T-helper 1 cell treated with Interleukin-12 subunit alpha and Interleukin-12 subunit beta and Interleukin-4 antibody, amounts not matched to agents 30 ng/mL and 1 ng/mL, for 36 hours (primary cell): ENCODE data around the gene LRRC3C. TPM values are rescaled to one million over a fixed set of nuclear protein-coding genes. Genes with fewer than 3 reads are reported as not detected.

Experiments used
- intact Hi-C: fragments of 100-400 bp; cut with micrococcal nuclease; formaldehyde crosslinking; loops from one replicate; pipeline ENCODE4 v1.15.1; 2024
- total RNA-seq: library from RNA; stranded (reverse); gene quantifications from 2 replicates; pipeline ENCODE4 v1.2.3, GENCODE V29; 2022

Gene LRRC3C
- total RNA-seq, 1 donor from 2014 or later = not detected

DNA sequence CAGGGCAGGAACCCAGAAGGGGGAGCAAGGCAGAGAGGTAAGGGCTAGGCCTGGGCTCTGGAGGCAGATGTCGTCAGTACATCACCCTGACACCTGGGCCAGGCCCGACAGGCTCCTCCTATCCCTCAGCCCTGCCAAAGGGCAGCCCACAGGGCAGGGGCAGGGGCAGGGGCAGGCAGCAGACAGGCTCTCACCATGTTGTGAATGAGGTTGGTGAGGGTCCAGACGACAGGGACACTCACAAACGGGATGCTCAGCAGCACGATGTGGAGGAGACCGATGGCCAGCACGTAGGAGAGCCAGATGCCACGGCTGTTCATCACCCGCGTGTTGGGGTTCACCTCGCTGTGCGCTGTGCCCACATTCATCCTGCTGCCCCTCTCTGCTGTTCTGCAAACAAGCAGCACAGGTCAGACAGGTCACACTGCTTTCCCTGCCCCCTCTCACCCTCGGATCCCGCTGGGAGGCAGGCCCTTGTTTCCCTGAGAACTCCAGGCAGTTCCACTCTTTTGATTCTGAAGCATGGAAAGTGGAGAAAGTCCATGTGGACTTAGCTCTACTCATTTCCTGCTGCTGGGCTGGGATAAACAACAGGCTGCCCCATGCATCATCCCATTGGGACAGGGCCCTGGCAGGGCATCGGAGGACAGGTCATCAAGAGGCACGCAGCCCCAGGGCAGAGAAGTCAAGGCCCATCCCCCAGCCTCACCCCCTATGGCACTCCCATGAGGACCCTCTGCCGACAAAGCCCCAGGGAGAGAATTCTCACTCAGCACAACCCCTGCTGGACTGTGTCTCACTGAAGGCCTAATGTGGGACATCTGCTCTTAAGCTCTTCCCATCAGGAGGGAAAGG is 3.5 kb upstream of the LRRC3C start:
- intact Hi-C loops = no loop called here

DNA sequence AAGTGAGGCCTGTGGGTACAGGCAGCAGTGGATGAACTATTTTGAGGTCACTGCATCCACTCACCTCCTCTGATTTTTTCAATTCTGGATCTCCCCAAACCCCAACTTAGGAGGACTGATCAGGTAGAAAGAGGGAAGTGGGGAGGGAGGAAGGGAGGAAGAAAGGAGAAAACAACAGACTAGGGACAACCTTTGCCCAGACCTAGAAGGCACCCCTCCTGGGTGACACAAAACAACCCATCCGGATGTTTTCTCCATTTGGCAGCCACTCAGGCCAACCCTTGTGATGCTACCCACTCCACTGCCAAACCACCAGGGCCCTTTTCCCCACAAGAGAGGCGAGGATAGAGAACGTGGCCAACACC is 2.9 kb upstream of the LRRC3C start:
- intact Hi-C loops = loop anchor here (5.0 kb wide), 1 partner anchor 522 kb away; the partner anchor contains the start of gene FBXL20

DNA sequence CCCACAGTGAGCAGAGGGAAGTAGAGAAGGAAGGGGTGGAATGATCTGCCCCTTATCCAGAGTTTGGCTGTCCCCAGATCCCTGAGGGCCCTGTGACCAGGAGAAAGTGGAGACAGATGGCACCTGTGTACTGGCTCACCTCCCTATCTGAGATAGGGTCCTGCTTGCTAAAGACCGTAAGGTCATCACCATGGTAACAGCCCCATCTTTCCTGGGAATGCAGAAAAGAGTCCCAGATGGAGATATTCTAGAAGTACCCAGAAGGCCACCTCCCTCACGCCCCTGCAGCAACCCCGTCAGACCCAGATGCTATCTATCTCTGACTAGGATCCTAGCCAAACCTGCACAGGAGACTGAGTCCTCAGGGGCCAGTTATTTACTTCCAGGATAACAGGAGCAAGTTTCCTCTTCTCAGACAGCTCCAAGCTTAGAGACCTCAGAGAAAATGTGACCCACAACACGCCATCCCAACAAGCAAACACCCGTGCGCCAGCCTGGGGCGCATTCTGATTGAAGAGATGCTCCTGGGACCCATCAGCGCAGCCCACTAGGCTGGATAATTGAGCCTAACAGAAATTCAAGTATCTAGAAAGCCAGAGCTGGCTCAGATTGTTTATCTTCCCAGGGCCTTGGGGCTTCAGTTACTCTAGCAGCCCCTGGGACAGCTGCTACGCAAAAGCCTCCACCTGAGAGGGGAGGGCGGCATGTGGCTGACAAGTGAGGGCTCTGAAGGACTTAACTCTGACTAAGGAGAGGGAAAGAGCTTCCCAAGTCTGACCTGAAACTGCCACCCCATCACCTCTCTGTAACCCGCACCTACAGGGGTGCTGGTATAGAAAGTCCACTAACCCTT is 2.0 kb upstream of the LRRC3C start:
- intact Hi-C loops = loop anchor here (1.0 to 5.0 kb wide), 7 partner anchors 7 to 523 kb away; partner anchors contain the start of genes FBXL20 and GSDMB

DNA sequence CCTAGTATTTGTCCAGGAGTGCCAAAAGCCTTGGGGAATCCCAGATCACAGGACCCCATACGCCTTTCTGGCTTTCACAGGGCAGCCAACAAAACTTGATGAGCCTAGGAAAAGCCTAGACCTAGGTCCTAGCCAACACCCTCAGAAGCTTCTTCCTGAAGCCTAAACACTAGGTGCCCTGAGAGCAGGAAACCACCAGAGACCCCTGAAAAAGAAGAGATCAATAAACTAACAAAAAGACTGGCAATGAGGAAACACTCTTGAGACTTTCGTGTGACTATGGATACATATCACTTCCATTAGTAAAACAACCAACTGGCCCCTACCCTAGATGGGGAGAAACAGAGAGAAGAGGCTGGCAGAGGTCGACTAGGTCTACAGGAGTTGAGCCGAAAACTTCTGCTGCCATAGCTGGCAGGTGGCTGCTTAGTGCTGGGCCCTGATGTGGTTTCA is 1.4 kb upstream of the LRRC3C start:
- intact Hi-C loops = loop anchor here (1.0 to 5.0 kb wide), 7 partner anchors 8 to 524 kb away; partner anchors contain the start of genes FBXL20 and GSDMB

DNA sequence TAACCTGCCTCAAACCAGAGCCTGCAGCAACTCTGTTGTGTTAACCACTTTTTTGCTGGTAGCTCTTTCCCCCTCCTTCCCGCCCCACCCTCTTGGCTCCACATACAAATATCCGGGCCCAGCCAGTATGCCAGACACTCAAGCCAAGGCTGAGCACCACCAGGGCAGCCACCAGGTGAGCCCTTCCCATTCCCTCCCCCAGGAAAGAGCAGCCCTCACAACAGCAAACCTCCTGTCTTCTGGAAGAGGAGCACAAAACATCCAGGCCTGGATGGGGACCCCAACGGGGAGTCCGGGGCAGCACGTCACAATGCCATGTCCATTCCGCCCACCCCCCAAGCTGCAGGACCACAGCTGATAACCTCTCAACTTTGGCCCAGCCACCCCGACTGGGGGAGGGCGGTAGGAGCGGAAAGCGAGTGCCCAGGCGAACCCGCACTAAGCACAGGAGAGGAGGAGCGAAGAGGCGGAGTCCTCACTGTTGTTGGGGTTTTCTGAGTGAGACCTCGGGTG is 888 bp upstream of the LRRC3C start:
- intact Hi-C loops = loop anchor here (1.0 to 5.0 kb wide), 17 partner anchors 8 to 524 kb away; partner anchors contain the start of genes CDC6, CDK12, FBXL20 and GSDMB

DNA sequence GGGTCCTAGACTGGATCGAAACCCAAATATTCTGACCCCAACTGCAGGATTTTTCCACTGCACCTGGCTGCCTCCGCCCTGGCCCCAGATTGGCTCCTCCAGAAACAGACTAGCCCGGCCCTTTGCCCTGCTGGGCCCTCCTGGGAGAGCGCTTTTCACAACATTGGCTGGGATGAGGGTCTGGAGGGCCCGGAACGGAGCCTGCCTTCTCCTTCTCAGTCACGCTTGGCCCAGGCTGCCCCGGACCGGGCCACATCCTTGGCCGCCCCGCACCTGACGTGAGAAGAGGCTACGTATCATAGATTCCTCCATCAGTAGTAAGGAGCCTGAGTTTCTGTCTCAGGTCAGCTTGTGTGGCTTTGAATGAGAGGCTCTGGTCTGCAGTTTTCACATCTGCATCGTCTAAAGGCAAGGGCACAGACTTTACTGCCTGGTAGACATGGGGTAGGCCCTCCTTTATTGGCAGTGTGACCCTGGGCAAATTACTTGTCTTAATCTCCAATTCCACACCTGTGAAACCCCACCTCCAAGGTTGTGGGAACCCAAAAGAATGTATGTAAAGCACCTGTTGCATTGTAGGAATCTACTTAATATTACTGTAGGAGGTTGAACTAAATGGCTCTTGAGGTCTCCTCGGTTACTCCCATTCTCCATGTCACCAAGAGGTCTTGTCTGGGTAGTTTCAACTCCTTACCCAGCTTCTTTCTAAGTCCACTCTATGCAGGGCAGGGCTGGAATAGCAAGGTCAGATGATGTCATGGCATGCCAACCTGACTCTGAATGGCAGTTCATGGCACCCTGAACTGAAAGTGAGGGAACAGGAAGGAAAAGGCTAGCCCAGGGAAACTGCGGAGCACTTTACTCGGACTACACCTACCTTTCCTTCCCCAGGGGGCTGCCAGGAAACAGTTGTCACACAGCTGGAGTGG is 661 bp downstream of the LRRC3C start:
- intact Hi-C loops = loop anchor here (1.0 to 5.0 kb wide), 12 partner anchors 12 to 526 kb away; partner anchors contain the start of genes CDC6, CDK12, FBXL20 and MED24

DNA sequence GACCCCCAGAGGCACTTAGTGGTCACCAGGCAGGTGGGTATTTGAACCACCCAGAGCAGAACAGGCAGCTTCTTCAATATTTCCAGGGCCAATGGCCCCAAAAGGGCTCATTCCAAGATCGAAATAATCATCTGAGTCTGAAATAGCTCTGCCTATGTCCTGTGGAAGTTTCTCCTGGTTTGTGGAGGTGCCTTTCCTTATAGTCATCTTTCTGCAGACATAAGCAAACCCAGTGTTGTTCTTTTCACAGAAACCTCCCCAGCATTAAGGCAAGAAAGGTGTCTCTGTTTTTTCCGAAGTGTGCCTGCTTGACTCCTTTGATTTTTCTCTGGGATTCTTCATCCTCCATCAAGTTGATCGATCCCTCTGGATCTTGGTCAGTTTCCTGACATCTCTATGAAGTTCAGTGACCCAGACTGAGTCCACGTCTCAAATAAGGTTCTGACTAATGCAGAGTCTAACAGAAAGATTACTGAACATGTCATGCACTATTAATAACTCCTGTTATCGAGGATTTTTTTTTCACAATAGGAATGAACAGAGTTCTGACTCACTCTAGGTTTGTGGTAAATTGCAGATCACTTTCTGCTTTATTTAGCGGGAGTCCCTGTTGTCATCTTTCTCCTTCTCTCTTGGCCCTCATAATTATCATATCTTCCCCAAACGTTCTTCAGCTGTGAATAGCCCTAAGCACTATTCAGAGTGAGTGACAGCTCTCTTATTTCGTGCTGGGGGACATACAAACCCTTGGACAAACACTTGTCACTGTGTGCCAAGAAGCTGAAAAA is 1.5 kb downstream of the LRRC3C start:
- intact Hi-C loops = loop anchor here (5.0 kb wide), 1 partner anchor 527 kb away; the partner anchor contains the start of gene FBXL20

DNA sequence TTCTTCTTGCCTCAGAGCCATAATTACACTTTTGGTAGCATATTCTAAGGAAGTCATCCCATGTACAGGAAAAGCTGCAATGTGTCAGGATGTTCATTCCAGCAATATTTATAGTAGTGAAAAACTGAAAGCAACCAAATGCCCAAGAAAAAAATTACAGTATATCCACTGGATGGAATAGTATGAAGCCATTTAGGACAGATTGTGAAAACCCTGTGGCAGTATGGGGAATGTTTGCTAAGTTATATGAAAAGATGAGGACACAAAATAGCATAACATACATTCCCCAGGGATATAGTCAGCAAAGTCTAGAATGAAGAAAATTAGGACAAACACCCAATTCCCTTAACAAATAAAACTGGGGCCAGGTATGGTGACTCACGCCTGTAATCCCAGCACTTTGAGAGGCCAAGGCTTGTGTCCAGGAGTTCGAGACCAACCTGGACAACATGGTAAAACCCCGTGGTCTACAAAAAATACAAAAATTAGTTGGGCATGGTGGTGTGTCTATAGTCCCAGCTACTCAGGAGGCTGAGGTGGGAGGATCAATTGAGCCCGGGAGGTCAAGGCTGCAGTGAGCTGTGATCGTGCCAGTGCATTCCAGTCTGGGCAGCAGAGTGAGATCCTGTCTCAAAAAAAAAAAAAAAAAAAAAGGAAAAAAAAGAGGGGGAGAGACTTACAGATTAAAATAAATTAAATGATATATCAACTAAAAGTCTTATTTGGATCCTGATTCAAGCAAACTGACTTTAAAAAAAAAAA is 2.3 kb downstream of the LRRC3C start:
- intact Hi-C loops = loop anchor here (5.0 kb wide), 1 partner anchor 528 kb away; the partner anchor contains the start of gene FBXL20

DNA sequence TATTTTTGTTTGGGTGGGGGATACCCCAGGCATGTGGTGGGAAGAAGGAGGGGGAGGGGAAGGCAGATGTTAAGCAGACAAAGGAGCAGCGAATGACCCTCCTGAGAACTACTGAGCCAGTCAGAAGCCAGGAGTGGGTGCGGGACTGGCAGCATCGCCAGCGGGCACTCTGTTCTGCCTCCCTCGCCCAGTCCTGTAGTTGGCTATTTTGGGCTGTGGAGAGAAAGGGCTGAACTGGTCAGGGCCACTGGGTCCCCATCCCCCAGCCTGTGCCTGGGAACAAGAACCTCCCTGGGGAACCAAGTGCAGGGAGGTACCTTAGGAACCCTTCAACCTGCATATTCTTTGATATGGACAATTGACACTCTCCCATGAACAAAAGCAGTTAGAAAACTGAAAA is 6.4 kb downstream of the LRRC3C start:
- intact Hi-C loops = no loop called here

DNA sequence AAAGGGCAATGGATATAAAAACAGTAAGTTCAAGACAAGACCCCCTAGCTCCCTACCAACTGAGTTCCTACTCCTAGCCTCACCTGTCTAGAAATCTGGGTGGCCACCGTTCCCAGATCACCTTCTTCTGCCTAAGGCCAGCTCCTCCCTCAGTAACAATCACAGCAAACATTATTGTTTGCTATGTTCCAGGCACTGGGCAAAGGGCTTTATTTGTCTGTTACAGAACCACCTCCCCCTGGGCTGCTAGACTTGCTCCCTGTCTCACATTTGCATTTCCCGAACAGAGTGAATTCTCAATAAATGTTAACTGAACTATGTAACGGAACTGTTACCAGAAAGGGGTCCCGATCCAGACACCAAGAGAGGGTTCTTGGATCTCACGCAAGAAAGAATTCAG is 6.8 kb downstream of the LRRC3C start:
- intact Hi-C loops = no loop called here

DNA sequence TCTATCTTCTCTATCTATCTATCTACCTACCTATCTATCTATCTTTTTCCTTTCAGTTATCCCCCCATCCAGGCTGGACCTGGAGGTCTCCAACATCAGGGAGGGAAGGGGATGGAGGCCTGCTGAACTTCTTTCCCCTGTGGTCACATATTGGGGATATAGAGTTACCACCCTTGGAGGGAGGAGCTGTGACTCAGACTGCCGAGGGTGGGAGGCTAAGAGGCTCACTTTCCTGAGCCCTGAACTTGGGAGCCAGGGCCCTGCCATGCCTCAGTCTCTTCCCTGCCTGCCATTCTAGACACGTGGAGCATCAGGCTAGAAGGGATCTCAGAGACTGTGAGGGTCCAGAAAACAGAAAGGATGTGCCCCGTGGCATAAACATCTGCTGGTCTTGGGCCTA is 8.4 kb downstream of the LRRC3C start:
- intact Hi-C loops = no loop called here

DNA sequence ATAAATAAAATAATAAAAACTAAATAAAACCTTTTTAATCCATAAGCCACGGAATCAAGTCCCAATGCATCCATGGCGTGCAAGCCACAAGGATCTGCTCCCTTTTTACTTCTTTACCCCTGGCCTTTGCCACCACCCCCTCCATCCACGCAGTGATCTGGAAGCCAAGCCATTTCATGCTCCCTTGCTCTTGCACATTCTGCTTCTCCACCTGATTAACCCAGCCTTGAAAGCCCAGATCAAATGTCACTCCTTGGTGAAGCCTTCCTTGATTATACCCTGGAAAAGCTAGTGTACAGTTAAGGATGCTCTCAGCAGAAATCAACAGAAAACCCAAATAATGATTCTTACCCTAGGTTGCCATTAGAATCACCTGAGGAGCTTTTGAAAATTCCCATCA is 9.9 kb downstream of the LRRC3C start:
- intact Hi-C loops = no loop called here

DNA sequence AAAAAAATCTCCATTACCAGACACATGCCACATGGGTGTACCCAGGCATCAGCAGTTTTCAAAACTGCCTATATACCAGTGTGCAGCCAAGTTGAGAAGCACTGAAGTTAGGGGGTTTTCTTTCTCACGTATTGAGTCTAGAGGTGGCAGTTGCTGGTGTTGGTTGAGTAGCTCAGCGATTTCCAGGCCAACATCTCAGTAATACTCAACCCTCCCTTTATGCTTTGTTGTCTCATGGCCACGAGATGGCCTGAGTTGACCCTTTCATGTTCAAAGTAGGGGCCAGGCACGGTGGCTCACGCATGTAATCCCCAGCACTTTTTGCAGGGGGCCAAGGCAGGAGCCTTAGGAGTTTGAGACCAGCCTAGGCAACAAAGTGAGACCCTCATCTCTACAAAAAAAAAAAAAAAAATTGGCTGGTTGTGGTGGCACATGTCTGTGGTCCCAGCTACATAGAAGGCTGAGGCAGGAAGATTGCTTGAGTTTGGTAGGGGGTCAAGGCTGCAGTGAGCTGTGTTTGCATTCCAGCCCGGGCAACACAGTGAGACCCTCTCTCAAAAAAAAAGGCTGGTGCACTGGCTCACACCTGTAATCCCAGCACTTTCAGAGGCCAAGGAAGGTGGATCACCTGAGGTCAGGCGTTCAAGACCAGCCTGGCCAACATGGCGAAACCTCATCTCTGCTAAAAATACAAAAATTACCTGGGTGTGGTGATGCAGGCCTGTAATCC is 10.8 kb downstream of the LRRC3C start:
- intact Hi-C loops = no loop called here

DNA sequence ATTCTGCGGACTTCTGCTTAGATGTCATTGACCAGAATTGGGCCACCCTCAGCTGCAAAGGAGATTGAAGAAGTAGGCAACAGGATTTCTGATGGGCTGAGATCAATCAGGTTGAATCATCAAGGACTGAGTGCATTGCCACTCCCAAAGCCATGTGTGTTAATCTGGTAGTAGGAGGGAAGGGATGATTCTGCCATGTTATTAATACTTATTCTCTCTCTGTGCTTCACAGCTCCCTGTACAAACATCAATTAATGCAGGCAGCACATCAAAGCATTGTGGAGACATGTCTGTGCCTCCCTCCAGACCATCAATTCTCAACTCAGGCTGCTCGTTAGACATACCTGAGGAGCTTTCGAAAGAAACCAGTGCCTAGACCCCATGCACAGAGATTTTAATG is 11.6 kb downstream of the LRRC3C start:
- intact Hi-C loops = no loop called here

DNA sequence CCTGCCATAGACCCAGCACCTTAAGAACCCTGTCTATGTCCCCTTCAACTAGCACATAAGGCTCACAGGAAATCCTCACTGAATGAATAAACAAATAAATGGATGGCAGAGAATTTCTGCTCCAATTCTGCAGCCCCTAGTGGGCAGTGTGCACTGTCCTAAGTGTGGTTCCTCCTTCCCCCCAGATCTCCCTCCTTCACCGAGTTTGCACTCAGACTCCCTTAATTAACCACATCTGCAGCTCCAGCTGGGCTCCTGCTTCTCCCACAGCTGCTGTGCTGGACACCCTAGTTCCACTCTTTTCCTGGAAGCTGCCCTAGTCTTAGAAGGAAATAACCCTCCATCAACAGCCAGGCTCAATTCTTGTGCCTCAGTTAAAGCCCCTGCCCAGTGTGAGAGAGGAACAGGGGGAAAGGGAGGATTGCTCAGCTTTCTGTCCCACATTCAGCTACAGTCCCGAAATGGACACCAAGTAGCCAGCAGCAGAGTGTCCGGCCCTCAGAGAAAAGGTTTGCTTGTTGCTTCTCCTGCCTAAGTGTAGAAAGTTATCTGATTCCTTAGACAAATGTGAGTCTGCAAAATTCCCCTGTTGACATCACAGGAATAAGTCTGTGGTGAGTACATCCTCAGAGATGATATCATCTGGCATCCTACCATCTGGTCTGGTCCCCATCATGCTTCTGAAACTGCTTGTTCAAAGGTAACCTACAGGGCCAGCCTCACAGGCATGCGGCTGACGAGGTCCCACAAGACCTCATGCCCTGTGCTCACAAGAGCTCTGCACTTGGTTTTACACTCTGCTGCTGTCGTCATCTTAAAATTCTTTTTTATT is 12.3 kb downstream of the LRRC3C start:
- intact Hi-C loops = loop anchor here (1.0 kb wide), 3 partner anchors 12 to 40 kb away; partner anchors contain the start of genes LRRC3C, ORMDL3 and PSMD3

DNA sequence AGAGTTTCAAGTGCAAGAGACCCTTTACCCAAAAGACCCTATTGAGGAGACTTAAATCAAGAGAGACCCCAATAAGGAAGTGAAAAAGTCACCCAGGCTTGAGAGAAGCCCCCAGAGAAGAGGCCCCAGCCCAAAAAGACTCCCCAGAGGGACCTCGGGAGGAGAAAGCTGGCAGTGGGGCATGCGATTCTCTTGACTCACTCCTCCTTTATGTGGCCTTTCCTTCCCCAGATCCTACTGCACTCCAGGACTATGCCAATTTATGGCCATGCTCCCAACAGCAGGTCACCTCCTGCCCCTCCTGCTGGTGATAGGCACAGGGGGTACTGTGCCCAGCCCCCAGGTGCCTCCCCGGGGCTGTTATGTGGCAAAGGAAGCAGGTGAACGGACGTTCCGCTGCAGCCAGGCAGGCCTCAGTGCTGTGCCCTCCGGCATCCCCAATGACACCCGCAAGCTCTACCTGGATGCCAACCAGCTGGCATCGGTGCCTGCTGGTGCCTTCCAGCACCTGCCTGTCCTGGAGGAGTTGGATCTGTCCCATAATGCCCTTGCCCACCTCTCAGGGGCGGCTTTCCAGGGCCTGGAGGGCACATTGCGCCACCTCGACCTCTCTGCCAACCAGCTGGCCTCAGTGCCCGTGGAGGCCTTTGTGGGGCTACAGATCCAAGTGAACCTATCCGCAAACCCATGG is 16.3 kb downstream of the LRRC3C start:
- intact Hi-C loops = no loop called here

DNA sequence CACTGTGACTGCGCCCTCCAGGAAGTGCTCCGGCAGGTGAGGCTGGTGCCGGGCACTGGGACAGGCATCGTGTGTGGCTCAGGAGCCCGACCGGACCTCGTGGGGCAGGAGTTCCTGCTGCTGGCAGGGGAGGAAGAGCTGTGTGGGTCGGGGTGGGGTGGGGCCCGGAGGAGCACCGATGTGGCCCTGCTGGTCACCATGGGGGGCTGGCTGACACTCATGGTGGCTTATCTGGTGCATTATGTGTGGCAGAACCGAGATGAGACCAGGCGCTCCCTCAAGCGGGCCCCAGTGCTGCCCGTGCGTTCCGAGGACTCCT is 16.8 kb downstream of the LRRC3C start:
- intact Hi-C loops = no loop called here
